Measurements from ENCODE around the gene DNTT.

Gene DNTT

GRCh38 chr10:96304230-96304629, at the start of gene DNTT:
TSS of gene DNTT (plus strand) at chr10:96304434. CDS start at chr10:96304498, 64 bp downstream.
- no peak for DNase-seq

DNA sequence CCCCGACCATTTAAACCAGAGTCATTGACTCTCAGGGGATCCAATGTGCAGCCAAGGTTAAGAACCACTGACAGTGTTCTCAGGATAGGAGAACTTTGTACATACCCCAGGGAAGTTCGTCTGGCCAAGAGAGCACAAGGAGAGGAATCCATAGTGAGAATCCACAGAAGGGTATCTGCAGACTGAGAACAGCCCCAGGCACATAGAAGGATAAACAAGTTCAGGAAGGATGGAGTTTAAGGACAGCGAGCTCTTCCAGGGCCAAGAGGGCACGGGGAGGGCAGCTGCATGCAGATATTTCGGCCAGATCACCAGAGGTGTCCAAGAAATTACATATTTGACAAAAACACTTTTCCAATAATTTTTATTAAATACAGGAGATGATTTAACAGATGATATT, 49.3 kb upstream of the DNTT start:
- no peak for DNase-seq

GRCh38 chr10:96255549-96256333, 48.5 kb upstream of the DNTT start:
- no peak for DNase-seq

- no peak for DNase-seq
These were observed 46.3 kb upstream of the DNTT start for GRCh38 chr10:96257944-96258343.

DNA sequence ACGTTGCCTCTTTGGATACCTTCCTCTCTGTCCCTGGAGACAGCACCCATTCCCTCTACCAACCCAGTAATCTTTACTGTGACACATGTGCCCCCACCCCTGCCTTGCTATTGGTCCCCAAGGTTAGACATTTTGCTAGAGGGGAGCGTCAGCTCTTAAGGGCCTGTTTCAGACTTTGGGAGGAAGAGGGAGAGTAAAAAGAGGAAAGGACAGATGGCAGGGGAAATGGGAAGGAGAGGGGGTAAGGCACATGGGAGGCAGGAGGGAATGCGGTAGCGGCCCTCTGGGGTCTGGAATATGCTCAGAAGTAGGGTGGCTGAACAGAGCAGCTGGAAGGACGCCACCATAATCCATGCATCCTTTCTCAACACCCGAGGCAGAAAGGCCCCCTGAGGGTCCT, 45.1 kb upstream of the DNTT start:
- no peak for DNase-seq

DNA sequence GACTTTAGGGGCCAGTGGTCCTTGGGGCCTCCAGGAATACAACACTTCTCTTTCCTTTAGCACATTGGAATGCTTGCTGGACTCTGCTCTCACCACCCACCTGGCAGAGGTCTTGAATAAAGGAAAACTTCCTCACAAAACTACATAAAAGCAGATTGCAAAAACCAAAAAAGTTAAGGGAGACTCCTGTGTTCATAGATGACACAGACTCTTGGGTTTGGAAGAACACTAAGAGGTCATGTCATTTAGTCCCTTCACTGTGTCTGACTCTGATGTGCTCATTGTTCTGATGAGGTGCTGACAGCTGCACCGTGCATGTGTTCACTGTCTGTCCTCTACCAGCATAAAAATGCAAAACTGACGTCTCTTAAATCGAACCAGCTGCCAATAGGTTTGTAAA, 44.2 kb upstream of the DNTT start:
- no peak for DNase-seq

GRCh38 chr10:96261132-96261531, 43.1 kb upstream of the DNTT start:
- no peak for DNase-seq

GRCh38 chr10:96261930-96262329, 42.3 kb upstream of the DNTT start:
- no peak for DNase-seq

GRCh38 chr10:96263176-96263575, 41.1 kb upstream of the DNTT start:
- no peak for DNase-seq

DNA sequence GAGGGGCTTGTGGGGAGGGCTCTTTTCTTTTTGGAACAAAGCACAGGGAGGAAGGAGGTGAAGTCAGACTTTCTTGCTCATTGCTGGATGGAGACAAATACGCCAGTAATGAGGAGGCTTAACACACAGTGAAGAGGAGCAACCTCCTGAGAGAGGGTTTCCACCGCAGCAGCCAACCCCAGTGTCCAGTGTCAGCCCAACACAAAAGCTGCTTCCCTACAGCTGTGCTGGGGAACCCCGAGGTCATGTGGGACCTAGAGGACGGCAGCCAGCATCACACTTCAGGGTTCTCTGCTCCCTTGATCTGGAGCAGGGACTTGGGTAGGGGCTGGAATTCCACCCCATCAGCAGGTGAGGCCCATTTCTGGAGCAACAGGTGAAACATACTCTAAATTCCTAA, 40.6 kb upstream of the DNTT start:
- DNase-seq: no peak

DNA sequence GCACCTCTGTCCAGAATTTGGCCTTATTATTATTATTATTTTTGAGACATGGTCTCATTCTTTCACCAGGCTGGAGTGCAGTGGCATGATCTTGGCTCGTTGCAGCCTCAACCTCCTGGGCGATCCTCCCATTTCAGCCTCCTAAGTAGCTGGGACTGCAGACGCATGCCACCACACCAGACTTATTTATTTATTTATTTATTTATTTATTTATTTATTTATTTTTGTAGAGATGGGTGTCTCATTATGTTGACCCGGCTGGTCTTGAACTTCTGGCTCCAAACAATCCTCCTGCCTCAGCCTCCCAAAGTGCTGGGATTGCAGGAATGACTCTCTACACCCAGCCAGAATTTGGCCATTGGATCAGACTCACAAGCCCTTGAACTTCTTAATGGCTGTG, 39.3 kb upstream of the DNTT start:
- DNase-seq: no peak

DNA sequence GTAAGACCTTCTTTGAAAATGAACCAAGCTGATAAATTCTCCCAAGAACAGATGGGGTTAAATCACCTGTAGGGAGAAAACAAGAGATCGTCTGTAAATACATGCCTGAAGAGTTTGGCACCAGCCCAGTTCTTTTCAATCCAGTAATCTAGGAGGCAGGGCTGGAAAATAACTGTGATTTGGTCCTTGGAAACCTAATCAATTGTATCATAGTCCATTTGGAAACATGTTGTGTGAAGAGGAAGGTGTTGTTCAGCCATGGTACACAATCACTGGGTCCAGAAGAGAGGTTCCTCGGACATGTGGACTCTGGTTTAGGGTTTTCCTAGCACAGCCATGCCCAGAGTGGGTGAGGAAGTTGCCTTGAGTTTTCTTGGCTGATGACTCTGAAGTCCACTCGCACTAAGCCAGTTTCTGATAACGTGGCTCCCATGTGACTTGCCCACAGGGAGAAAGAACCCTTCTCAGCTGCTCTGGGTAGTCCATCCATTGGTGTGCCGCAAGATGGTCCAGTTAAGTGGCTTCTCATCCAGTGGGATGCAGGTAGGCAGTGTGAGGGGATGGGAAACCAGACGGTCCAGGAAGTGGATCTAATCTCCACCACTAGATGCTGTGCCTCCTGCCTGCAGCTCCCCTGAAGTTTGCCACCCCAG, 38.0 kb upstream of the DNTT start:
- DNase-seq: no peak

DNA sequence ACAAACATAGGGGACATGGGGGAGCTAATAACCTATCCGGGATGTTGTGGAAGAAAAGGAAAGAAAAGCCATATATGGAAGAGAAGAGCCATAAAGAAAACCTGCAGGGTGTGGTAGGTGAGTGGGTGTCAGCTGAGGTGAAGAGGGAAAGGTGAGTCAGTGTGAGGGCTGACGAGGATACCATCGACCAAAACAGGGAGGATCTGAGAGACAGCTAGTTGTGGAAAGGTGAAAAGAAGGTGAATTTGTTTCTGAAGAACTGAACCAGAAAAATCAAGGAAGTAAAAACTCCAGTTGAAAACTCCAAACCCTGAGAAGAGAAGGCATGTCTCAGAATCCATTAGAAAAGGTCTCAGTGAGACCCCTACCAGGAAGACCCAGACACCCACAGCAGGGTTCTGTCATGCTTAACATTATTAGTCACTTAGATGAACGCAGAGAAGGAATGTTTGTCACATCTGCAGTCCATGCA, 37.0 kb upstream of the DNTT start:
- no peak for DNase-seq

DNA sequence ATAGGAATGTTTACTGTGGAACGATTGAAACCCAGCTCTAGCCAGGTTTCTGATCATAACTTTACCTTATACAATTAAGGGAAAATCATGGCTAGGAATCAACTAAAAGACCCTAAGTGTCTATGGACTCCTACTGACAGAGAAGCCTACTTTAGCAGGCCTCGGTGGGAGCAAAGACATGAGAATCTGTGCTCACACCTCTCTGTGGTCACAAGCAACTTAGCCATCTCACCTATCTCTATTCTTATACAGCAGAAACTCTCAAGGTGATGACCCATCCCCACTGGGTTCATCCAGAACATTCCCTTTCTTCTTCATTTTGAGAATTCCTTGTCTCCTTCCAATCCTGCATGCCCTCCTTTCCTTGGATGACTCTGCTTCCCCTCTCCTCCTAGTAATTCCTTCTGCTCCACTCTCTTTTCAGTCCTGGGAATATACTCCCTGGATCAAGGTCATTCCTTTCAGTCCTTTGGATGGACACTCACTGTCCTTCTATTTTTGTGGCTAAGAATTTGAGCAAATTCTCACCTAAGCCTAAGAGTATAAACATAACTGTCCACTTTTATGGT, 35.8 kb upstream of the DNTT start:
- DNase-seq: no peak

DNA sequence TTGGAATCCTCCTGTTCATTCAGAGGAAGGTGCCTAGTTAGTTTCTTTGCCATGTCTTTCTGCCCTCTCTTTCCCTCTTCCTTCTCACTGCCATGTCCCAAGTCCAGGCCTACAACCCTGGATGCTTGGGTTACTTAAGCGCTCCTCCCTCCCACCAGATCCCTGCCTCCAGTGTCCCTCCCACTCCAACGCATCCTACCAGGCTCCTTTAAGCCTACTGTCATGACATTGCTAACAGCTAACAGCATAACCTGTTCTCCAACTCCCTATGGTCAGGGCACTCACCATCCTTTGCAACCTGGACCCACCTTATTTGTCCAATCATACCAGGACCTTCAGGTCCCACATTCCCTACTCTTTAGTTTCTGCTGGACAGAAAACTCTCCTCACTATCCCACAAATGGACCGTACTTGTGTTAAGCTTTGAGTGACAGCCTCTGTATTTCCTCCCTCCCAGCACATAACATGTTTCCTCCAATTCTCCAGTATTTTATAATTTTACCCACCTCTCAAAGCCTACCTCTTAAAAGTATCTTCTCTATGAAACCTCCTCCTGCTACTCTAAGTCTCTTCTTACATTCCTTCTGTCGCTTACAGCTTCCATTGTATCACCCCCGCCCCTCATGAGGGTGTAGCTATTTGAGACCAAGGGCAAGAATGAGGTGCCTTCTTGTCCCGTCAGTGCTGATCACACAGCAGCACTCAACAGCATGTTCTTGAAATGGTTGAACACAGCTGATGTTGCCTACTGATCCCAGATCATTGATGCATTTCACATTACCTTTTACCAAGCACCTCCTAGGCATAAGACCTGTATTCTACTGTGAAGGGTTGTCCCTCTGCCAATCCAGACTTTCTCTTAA, 34.6 kb upstream of the DNTT start:
- no peak for DNase-seq

DNA sequence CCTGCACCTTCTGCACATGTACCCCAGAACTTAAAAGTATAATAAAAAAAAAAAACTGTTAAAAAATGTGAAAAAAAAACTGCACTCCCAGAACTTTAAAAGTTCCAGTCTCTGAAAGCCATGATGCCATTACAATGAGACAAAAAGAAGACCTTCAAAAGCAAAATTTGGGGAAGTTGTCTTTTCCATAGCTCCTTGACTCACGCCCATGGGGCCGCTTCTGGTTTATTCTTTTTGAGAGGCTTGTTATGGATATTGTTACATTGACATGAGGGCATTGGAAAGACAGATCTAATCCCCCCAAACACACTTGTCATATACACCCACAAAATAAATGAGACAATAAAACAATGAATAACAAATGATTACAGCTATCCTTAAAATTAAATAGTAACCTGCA, 33.7 kb upstream of the DNTT start:
- no peak for DNase-seq

GRCh38 chr10:96271016-96271815, 33.0 kb upstream of the DNTT start, which contains the start of gene BLNK:
TSS of gene BLNK (minus strand) at chr10:96271569. CDS start at chr10:96271398, 171 bp downstream.
- no peak for DNase-seq

DNA sequence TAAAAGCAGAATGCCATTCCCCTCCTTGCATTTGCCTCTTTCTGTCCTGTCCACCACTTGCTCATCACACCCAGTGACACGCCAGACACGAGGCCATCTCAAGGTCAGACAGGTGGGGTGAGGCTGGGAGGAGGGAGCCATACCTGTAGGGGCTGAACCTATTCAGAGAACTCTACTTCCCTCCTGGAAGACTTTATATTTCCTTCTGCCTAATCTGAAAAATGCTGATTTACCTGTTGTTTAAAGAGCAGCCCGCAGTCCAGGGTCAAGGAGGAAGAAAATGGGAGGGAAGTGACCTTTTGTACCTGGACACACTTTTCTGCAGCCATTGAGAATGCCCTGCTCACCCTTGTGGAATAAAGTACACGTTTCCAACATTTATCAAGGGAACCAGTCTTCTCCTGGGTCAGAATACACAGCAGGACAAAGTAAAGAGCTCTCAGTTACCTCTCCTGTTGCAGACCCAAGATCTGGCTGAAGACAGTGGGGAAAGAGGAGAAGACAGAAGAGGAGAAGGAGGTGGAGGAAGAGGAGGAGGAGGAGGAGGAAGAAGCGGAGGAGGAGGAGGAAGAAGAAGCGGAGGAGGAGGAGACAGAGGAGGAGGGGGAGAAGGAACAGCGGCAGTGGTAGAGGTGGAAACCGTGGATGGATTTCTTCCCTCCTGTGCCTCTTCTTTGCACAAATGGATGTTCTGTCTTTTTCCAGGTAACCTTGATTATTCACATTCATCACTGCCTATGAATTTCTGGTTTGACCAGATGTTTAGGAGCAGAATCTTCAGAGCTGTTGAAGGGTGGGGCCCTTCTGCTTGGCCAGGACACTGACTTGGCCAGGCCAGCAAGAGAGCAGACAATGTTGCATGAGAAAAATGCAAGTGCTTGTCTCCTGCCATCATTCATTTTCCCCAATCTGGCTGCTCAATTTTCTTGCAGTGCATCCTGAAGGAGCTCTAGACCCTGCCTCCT, 31.6 kb upstream of the DNTT start:
- no peak for DNase-seq

GRCh38 chr10:96275685-96276418, 28.4 kb upstream of the DNTT start:
- DNase-seq: no peak

- DNase-seq: no peak
These were observed 27.8 kb upstream of the DNTT start for GRCh38 chr10:96276426-96276825.

Data from NCI-H748 treated with DMSO at 0.1 percent for 48 hours (cell line).